DMS79 treated with DMSO at 0.1 percent for 48 hours (cell line): Measurements from ENCODE around the gene RNF217.
"Not testable (repeated sequence)": the region's sequence is repeated elsewhere in the genome, so short reads cannot be mapped to it uniquely, and the experiment has no call there.

Source experiments
- DNase-seq: peaks from one replicate; lab custom pipeline; 2025; lab: John Stamatoyannopoulos, UW

RNF217 gene

DNA sequence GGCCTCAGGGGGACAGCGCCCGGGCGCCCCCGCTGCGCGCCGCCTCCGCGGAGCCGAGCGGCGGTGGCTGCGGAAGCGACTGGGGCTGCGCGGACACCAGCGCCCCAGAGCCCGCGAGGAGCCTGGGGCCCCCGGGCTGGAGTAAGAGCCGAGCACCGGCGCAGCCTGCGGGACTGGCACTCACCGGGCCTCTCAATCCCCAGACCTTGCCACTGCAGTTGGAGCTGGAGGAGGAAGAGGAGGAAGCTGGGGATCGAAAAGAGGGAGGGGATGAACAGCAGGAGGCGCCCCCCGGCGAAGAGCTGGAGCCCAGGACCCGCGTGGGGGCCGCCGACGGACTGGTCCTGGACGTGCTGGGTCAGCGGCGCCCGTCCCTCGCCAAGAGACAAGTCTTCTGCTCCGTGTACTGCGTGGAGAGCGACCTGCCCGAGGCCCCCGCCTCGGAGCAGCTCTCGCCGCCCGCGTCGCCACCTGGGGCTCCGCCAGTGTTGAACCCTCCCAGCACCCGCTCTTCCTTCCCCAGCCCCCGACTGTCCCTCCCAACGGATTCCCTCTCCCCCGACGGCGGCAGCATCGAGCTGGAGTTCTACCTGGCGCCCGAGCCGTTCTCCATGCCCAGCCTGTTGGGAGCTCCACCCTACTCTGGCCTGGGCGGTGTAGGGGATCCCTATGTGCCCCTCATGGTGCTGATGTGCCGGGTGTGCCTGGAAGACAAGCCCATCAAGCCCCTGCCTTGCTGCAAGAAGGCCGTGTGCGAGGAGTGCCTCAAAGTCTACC, 590 bp downstream of the RNF217 start:
- peak; percentile 76 for DNase-seq

DNA sequence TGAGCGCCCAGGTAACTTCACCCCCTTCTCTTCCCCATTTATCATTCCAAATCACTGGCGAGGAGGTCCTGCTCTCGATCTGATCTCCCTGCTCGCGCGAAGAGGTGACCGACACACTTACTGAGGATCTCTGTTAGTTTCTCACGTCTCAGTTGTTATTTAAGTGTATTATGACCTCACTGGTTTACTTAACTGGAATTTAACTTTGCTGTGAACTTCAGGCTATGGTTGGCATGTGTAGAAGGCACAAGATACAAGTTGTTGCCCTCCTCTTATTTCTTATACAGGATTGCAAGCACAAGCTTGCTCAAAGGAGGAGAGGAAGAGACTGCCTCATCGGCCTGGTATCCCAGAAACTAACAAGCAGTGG, 1.2 kb downstream of the RNF217 start:
- peak; percentile 76 for DNase-seq

DNA sequence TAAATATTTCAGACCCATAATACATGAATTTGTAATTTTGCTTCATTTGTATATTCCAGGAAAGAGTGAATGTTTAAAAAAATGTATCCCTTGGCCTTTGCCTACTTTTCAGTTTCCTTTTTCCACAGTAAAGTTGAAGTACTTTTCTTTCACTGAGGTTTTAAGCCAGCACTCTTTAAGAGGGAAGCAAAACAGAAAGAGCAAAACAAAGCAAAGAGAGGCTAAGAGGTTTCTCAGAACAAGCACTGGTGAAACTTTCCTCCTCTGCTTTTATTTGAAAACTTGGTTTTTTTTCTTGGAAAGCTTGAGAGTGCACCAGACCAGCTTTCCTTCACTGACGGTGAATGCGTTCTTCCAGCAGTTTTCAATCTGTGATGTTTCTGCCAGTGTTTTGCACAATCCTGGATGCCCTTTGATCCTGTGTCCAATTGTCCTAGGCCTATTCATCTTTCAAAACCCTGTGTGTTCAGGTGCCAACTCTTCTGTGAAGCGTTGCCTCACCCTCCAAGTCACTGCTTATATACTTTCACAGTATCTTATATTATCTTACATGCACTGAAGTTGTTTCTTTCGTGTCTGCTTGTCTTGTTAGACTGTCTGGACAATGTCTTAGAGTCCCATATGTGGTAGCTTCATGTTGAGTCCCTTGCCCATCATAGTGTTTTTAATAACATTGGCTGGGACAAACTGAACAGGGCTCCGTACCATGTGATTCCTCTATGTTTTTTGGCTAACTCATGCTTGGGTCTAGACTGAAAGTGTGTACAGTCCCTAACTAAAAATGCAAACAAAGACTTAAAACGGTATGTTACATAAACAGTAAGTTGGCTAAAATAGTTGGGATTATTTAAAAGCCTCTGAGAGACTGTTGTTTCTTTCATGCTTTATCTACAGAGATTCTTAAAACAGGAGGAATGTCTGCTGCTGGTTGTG, 1.9 kb downstream of the RNF217 start:
- no peak for DNase-seq

DNA sequence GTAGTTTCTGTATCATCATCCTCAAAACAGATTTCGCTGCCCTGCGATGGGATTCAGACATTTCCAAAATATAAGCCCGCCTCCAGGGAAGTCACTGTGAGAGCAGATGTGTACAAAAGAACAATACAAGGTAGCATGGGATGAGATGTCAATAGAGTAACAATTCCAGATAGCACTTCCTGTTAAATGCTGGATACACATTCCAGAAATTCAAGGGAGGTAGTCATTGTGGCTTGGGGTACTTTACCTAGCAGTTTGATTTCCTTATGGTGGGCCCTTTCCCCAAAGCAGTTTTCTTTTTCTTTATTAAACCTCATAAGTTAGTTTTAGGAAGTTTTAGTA, 2.5 kb downstream of the RNF217 start:
- DNase-seq: no peak

DNA sequence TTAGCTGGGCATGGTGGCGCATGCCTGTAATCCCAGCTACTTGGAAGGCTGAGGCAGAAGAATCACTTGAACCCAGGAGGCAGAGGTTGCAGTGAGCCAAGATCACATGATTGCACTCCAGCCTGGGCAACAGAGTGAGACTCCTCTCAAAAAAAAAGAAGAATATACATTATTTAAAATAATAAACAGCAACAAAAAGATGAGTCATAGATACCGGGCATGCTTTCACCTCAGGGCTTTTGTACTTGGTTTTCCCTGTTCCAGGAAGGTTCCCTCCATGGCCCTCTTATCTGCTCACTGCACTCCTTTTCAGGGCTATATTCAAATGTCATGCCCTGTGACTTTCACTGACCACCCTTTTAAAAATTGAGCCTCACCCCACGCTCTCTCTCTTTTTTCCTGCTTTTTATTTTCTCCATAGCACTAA, 3.2 kb downstream of the RNF217 start:
- DNase-seq: not testable (repeated sequence)

DNA sequence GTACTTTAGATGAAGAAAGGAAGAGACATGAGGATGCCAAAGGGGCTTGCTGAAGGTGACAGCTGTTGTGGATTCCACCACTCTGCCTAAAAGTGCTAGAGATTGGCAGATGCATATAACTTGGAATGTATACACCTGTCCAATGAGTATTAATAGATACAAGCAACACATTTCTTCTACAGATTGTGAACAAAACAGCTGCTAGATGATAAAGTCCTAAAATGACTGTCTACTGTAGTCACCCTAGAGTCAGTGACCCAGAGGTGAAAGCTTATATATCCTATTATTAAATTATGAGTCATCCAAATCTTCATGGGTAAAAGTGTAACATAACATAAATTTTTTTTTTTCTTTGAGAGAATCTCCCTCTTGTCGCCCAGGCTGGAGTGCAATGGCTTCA, 5.2 kb downstream of the RNF217 start:
- DNase-seq: no peak

DNA sequence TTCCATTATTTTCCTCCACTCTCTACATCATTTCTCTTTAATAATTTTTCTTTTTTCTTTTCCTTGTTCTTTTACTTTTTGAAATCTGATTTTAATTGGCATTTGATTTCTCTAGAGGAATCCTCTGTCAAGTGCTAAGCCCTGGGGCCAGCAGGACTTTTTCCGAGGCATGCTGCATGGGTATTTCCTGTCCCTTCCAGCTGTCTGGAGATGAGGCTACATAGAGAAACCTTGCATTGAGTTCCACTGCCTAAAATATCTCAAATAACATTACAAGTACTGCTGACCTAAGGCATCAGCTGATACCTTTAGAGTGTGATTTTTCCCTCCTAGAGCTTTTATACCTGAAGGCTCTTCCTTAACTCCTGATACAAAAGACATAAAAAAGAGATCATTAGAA, 6.2 kb downstream of the RNF217 start:
- DNase-seq: no peak

DNA sequence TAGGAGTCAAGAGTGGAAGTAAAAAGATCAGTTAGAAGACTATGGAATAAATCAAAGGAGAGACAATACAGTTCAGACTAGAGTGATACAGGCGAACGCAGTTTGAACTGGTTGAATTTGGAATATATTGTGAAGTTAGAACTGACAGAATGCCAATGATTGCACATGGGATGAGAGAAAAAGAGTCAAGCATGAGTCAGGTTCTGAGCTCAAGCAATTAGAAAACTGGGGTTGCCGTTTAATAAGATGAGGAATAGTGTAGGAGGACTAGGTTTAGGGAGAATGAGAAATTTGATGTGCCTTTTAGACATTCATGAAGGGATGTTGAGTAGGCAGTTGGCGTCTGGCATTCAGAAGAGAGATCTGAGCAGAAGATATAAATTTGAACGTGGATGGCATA, 8.0 kb downstream of the RNF217 start:
- no peak for DNase-seq

DNA sequence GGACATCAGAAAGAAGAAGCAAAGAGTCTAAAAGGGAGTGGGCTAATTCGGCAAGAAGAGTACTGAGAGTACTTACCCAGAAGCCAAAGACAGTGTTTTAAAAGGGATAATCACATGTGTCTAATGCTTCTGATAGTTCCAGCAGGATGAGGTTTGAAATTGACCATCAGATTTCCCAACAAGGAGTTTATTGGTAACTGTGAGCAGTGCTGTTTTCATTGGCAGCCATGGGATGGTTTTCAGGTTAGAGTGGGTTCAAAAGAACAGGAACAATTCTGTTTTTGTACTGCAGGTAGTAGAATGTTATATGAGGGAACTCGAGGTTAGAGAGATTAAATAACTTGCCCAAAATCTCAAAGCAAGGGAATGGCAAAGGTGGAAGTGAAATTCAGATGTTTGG, 8.5 kb downstream of the RNF217 start:
- DNase-seq: no peak

DNA sequence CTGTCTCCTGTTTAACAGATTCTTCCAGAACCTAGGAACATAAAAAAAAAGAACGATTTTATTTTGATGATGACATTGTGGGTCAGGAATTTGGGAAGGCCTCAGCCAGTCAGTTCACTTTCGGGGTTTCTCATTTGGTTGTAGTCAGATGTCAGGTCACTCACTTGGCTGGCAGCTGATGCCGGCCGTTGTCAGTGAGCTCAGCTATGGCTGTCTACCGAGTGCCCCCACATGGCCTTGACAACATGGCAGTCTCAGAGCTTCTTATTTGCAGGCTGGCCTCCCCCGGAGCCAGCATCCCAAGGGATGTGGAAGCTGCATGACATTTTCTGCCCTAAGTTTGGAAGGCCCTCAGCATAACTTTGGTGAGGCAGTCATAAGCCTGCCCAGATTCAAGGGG, 11.5 kb downstream of the RNF217 start:
- no peak for DNase-seq

DNA sequence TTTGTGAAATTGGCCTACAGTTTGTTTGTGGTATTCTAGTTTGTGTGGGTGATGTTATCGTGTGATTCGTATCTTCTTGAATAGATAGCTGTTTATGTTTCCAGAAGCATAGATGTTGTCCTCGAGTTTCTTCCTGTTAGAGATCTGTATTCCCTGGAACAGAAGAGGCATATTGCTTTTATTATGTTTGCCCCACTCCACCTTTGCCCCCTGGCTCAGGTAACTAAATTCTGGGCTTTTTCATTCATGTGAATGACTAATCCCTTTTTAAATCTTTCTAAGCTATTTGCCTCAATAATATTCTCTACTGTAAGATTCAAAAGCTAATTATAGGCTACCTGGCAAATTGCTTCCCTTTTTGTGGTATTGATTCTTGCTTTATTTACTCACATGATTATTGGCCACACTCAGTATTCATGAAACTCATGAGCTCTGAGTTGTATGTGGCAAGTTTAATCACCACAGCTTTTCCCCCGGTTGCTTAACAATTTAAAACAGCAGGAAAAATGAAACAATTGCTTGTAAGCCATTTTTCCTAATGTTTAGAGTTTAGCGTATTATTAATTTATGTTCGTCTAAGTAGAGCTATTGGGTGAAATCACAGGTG, 12.6 kb downstream of the RNF217 start:
- DNase-seq: no peak

DNA sequence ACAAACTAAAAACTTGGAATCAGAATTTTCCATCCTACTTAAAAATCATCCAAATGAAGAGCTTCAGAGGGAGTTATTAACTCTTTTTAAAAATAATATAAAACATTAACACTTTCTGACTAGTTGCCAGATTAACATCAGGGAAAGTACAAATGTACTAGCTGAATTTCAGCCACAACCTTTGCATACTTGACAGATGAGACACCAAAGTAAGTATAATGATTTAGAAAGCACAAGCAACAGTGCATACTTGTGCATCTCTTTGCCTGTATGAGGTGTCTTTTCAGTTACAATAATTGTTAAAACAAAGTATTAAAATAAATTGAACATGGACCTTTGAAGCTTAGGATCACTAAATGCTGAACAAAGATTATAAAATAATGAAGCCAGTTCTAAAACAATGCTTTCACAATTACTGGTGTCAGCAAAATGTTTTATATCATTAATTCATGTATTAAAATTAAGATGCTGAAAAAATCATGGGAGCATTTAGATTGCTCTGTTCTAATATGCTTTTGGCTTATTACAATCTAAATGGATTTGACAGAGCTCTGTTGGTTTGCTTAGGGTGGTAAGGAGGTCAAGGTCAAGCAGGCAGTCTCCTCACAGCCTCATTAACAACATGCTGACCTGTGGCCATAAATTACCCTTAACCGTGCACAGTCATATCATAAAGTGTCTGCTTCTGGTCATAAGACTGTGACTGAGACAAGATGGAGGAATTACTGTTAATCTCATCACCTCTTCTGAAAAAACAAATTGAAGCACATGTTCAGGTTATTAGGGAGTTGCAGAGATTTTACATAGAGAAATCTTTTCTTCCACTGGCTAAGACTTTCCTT, 15.1 kb downstream of the RNF217 start:
- DNase-seq: no peak

DNA sequence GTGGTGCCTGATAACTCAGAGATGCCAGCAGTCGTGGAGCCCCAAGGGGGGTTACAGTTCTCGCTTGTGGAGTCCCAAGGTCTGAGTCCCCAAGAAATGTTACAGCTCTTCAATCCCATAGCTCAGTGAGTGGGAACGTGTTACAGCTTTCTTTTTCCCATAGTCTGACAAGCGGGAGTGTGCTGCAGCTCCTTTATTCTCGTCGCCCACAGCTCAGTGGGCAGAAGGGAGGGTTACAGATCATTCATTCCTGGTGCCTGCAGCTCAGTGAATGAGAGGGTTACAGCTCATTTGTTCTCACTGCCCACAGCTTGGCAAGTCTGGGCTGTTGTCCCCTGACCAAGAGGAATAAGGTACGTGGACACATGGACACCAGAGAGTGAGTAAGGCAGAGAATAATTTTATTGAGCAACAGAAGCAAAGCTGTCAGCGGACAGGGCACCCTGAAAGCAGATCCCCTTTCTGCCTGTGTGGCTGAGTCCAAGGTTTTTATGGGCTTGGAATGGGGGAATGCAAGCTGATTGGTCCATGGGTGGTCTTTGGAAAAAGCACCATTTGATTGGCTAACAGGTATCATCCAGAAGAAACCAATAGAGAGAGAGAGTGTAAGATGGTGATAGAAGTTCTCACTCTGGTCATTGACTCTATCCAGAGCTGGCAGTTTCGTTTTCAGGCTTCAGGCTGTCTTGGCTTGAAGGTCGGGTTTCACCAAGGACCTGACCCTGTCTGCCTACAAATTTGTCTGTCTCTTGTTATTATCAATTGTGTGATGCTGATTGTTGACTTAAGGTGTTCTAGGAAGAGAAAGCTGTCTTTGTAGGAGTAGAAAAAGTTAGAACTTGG, 16.4 kb downstream of the RNF217 start:
- no peak for DNase-seq

DNA sequence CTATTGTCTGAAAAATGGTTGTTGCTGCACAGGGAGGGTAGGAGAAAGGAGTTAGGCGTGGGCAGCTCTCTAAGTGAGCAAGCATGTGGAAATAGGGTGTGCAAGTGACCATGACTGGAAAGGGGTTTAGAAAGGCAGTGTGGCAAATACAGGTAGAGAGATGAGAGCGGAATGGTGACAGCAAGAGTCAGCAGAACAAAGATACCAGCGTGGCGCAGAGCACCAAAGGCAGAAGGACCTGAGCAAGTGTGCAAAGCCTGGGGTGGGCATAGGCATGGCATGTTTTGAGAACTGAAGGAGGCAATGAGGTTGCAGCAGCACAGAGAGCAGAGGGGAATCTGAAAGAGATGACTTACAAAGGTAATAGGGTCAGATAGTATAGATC, 17.0 kb downstream of the RNF217 start:
- no peak for DNase-seq

DNA sequence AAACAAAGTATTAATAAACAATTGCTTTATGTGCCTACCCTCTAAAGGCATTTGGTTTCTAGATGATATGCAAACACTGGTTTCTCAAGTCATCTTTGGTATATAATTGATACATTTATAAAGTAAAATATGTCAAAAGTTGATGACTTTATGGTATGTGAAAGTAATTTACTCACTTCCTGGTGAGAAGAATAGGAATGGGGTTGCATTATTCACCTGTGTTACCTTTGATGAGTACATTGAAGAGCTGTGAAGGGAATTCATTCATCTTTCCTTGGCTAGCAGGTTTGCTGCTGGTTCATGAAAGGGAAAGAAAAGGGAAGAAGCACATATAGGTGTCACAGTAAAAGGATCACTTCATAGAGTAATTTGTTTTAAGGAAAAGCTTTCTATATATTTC, 20.4 kb downstream of the RNF217 start:
- peak; percentile 54 for DNase-seq

DNA sequence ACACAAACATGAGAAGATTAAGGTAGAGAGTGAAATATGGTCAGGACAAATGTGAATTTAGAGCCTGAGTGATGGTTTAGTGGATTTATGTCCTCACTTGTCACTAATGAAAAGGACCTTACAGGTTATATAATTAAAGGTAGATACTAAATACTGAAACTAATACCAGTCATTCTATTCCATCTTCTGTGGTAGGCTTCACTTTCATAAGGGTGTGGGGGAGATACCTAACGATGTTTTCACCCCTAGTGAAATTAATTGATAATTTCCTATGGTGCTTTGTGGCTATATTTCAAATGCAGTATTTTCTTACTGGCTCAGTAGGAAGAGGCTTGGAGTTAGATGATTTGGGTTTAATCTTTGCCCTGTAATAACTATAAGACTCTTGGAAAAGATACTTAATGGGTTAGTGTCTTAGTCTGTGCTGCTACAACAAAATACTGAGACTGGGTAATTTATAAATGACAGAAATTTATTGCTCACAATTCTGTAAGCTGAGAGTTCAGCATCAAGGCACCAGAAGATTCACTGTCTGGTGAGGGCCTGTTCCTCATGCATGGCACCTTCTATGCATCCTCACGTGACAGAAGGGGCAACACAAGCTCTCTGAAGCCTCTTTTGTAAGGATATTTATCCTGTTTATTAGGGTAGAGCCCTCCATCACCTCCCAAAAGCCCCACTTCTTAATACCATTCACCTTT, 21.3 kb downstream of the RNF217 start:
- DNase-seq: no peak

DNA sequence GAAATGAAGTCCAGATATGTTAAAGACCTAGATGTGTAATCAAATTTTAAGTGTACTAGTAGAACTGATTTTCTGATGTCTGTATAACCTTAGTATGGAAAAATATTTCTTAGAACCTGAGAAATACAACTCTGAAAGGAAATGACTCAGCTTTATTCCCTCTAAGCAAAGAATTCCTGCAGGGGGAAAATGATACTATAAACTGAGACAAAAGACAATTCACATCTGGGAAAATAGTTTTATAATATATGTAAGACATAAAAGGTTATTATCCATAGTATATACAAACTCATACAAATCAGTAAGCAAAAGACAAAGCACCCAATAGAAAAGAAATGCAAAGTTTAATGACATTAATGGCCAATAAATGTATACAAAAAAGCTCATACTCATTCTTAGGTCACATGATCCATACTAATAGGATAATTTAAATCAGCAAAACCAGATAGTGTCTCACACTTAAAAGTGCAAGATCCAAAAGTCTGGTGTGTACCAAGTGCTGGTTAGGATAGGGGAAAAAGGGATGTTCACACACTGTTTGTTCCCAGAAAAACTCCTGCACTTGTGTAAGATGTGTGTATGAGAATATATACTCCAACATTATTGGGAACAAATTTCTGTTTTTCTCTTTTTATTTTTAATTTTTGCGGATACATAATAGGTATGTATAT, 22.6 kb downstream of the RNF217 start:
- no peak for DNase-seq

DNA sequence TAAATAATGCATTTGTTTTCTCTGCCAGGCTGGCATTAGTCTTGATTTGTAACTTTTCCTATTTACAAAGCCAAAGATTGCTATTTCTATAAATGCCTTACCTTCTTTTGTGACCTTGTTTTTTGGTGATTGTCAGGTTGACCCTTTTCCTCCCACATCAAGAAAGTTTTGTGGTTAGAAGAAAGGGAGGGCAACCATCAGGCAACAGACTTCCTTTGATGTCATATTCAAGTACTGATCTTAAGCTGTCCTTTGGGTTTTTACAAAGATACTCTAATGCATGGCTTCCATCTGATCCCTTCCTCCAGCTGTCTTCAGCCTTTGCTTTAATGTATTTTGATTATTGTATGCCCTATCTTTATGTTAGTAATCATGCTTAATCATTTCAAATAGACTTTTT, 23.9 kb downstream of the RNF217 start:
- no peak for DNase-seq

DNA sequence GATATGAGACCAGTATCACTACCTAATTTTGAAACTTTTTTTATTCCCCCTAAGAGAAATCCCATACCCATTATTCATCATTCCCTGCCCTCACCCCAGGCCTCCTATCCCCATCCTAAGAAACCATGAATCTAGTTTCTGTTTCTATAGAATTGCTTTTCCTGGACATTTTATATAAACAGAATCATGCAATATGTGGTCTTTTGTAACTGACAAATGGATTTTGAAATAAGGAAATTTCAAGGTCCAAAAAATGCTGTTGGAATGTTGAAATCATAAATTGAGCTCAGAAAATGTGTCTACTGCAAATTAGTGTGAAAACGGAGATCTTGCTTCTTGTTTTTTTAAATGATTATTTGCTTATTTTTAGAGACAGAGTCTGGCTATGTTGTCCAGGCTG, 25.1 kb downstream of the RNF217 start:
- no peak for DNase-seq

DNA sequence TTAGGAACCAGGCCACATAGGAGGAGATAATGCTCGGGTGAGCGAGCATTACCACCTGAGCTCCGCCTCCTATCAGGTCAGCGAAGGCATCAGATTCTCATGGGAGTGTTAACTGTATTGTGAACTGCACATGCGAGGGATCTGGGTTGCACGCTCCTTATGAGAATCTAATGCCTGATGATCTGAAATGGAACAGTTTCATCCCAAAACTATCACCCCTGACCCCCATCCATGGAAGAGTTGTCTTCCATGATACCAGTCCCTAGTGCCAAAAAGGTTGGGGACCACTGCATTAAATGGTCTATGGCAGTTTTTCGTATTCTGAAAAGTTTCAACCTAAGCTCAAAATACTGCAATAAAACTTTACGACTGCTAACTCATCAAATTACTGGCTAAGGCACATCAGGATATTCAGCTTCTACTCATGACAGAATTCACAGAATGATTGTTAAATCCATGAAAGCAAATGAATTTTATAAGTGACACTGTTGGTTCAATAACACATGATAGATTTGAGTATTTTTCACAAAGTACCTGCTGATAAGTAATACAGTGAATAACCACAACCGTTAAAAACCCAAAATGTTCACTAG, 25.9 kb downstream of the RNF217 start:
- no peak for DNase-seq
